GM18505 (cell line): ENCODE measurements around the gene ANO1.

Experiments
- ATAC-seq: cut with Tn5 transposase; IDR thresholded peaks from one replicate; pipeline ENCODE4 v1.9.1; 2021; ENCODE audit not compliant: unreplicated experiment
- POLR2A ChIP-seq: IDR thresholded peaks from 4 replicates; pipeline ENCODE4 v1.6.1; 2011; ENCODE audit warnings: borderline replicate concordance; ENCODE audit not compliant: insufficient read depth, insufficient read length; ENCODE audit errors: extremely low read depth

ANO1 gene

GRCh38 chr11:70061734-70062133 is 16.4 kb upstream of the ANO1 start:
- TF ChIP-seq POLR2A = no peak
- ATAC-seq = no peak

- TF ChIP-seq POLR2A = no peak
- no peak for ATAC-seq
These were observed 15.0 kb upstream of the ANO1 start for GRCh38 chr11:70063121-70063520.

GRCh38 chr11:70063555-70063954 is 14.6 kb upstream of the ANO1 start:
- TF ChIP-seq POLR2A = no peak
- no peak for ATAC-seq

GRCh38 chr11:70064008-70064725 is 13.9 kb upstream of the ANO1 start:
- ATAC-seq = no peak
- TF ChIP-seq POLR2A = no peak

- no peak for ATAC-seq
- no peak for TF ChIP-seq POLR2A
These were observed 13.3 kb upstream of the ANO1 start for GRCh38 chr11:70064726-70065317.

- no peak for ATAC-seq
- no peak for TF ChIP-seq POLR2A
These were observed 12.6 kb upstream of the ANO1 start for GRCh38 chr11:70065318-70066135.

DNA sequence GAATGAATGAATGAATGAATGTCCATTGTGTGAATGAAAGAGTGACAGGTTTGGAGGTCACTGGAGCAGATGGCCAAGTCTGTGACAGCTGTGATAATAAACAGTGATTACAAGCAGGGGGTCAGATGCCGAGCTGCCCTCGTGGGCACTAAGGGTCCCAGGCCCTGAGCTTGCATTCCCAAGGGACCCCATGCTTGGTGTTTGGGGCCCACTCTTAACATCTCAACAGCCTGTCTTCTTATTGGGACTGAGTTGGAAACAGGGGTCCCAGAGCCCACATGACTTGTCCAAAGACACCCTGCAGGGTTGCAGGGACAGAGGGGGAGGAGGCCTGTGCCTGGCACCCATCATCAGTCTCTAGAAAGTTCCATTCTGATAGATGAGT is 12.0 kb upstream of the ANO1 start:
- ATAC-seq = no peak
- no peak for TF ChIP-seq POLR2A

GRCh38 chr11:70066628-70067027 is 11.5 kb upstream of the ANO1 start:
- ATAC-seq = no peak
- no peak for TF ChIP-seq POLR2A

DNA sequence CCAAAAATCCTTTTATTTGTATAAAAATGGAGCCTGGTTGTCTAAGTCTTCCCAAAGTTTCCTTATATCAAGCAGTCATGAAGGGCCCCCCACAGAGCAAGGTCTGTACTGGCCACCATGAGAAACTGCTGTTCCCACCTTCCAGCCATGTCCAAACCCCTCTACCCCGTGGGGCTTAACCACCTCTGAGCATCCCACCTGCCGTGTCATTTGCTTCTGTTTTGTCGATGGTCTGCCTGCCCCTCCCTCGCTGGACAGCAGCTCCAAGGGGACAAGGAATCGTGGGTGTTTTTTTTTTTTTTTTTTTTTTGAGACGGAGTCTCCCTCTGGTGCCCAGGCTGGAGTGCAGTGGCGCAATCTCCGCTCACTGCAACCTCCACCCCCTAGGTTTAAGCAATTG is 11.1 kb upstream of the ANO1 start:
- ATAC-seq = no peak
- no peak for TF ChIP-seq POLR2A

- no peak for ATAC-seq
- no peak for TF ChIP-seq POLR2A
These were observed 10.4 kb upstream of the ANO1 start for GRCh38 chr11:70067591-70068341.

DNA sequence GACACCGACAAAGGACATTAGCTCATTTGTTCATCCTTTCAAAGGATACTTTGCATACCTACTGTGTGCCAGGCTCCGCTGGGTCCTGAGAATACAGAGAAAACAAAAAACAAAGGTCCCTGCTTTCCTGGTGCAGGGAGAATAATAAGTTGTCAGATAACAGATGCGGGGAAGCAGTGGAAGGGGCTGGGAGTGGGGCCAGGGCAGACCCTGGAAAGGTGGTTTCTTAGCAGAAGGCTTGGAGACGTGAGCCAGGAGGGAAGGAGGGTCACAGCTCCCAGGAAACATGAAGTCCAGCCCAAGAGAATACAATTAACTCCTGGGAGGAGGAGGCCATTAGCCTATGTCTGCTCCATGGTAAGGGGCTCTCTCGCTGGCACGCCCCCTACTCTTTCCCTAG is 9.8 kb upstream of the ANO1 start:
- no peak for TF ChIP-seq POLR2A
- no peak for ATAC-seq

- no peak for ATAC-seq
- no peak for TF ChIP-seq POLR2A
These were observed 9.2 kb upstream of the ANO1 start for GRCh38 chr11:70068950-70069349.

- TF ChIP-seq POLR2A = no peak
- no peak for ATAC-seq
These were observed 7.4 kb upstream of the ANO1 start for GRCh38 chr11:70070706-70071105.
